GM06990 (cell line): ENCODE results near the gene INTS3.
A peak's percentile ranks its signal among the peaks of the same experiment; 100 is the strongest.

Source experiments
- DNase-seq: peaks from one replicate; pipeline ENCODE4 v3.0.0-alpha.2; 2011; ENCODE audit not compliant: insufficient read length; ENCODE audit errors: extremely low read depth
- H3K27me3 ChIP-seq: replicated peaks from 2 replicates; pipeline ENCODE4 v1.6.0; 2011; ENCODE audit warnings: low read length; ENCODE audit not compliant: control insufficient read depth, insufficient read depth
- H3K36me3 ChIP-seq: 2 replicates; pipeline ENCODE4 v1.5.1; 2011; ENCODE audit warnings: low read length; ENCODE audit not compliant: control insufficient read depth, insufficient read depth
- H3K4me3 ChIP-seq: replicated peaks from 2 replicates; pipeline ENCODE4 v1.5.1; 2011; ENCODE audit warnings: low read depth, mild to moderate bottlenecking, control low read depth, low read length
- CTCF ChIP-seq: IDR thresholded peaks from 2 replicates; pipeline ENCODE4 v1.5.1; 2011; ENCODE audit warnings: low read length, control low read depth, mild to moderate bottlenecking, inconsistent platforms; ENCODE audit not compliant: insufficient read depth, poor library complexity, severe bottlenecking

The INTS3 gene

GRCh38 chr1:153746174-153746573, 18.3 kb downstream of the INTS3 start:
- Histone ChIP-seq H3K27me3 (no peaks in the 10 kb centered on the region), H3K36me3 (peaks cover 22% of the 10 kb centered on the region), H3K4me3 (no peak overlapping the region)
- TF ChIP-seq CTCF: no peak
- no peak for DNase-seq

GRCh38 chr1:153748903-153749302, 21.1 kb downstream of the INTS3 start:
- Histone ChIP-seq H3K4me3 (no peak overlapping the region), H3K27me3 (no peaks in the 10 kb centered on the region), H3K36me3 (peaks cover 31% of the 10 kb centered on the region)
- no peak for TF ChIP-seq CTCF
- no peak for DNase-seq

- Histone ChIP-seq H3K36me3 (peaks cover 36% of the 10 kb centered on the region), H3K27me3 (no peaks in the 10 kb centered on the region), H3K4me3 (no peak overlapping the region)
- TF ChIP-seq CTCF: peak; percentile 95
- peak; percentile 46 for DNase-seq
Observed at GRCh38 chr1:153749408-153750005, 21.7 kb downstream of the INTS3 start.

- no peak for TF ChIP-seq CTCF
- H3K27me3 ChIP-seq: no peaks in the 10 kb centered on the region
- H3K36me3 ChIP-seq: peaks cover 35% of the 10 kb centered on the region
- H3K4me3 ChIP-seq: no peak overlapping the region
- DNase-seq: no peak
Observed at GRCh38 chr1:153750026-153750995, 22.5 kb downstream of the INTS3 start.

GRCh38 chr1:153752072-153752471, 24.2 kb downstream of the INTS3 start:
- H3K36me3 ChIP-seq: peaks cover 35% of the 10 kb centered on the region
- no peaks in the 10 kb centered on the region for H3K27me3 ChIP-seq
- no peak for DNase-seq
- no peak for TF ChIP-seq CTCF
- H3K4me3 ChIP-seq: no peak overlapping the region
